HG02798 (cell line): ENCODE measurements around the gene DPEP2.
A peak's percentile ranks its signal among the peaks of the same experiment; 100 is the strongest.
"Not testable (repeated sequence)": the region's sequence is repeated elsewhere in the genome, so short reads cannot be mapped to it uniquely, and the experiment has no call there.

Experiments used
- ATAC-seq: cut with Tn5 transposase; IDR thresholded peaks from one replicate; pipeline ENCODE4 v1.9.1; 2021; ENCODE audit warnings: mild to moderate bottlenecking; ENCODE audit not compliant: unreplicated experiment, poor library complexity

DPEP2 gene

DNA sequence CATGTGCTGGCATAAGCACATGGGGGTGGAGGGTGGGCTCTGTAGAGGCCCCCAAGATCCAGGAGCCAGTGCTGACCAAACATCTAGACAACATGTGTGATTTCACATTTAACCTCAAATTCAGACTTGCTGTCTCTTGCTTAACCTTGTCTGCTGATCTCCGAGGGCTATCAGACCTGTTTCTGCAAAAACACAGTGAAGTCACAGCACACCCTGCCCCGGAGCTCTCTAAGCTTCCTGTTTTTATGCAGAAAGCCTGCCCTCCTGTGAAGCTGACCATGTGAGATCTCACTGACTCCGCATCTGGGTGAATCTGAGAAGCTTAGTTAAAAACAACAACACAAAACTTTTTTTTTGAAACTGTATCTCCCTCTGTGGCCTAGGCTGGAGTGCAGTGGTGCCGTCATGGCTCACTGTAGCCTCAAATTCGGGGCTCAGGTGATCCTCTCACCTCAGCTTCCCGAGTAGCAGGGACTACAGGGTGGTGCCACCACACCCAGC, 6.6 kb upstream of the DPEP2 start:
- no peak for ATAC-seq

- no peak for ATAC-seq
Observed at GRCh38 chr16:68005211-68005610, 5.9 kb upstream of the DPEP2 start.

GRCh38 chr16:68003031-68003430, 3.7 kb upstream of the DPEP2 start:
- ATAC-seq: no peak

DNA sequence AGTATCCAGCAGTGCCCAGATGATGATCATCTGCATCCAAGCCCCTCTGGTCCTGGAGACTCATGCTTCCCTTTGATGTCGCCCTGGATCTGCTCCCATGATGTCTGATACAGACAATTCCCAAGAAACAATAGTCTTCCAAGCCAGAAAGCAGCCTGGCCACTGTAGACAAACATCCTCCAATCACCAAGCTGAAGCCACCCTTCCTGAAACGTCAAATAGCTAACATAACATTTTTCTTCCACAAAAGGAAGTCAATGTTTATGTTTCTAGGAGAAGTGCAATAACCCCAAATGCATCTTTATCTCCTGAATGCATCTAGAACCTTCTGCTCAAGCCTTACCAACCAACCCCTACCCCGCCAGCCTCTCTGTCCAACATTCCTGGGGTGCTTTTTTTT, 1.2 kb upstream of the DPEP2 start:
- no peak for ATAC-seq

DNA sequence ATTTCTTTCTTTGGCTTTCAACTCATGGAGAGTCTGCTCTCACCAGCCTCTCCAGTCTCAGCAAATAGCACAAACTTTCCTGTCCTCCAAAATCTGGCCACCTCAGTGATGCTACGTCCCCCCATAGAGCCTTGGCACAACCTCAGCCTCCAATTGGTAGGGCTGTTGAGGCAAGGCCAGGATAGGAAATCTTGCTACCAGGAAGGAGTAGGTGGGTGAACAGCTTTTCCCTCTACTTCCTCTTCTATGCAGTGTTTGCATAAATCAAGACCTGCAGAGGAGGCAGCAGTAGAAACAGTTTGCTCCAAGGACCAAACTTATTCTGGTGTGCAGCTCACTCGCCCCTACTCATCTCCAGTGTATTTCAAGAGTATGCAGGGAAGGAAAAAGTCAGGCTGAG, 701 bp upstream of the DPEP2 start:
- ATAC-seq: no peak

DNA sequence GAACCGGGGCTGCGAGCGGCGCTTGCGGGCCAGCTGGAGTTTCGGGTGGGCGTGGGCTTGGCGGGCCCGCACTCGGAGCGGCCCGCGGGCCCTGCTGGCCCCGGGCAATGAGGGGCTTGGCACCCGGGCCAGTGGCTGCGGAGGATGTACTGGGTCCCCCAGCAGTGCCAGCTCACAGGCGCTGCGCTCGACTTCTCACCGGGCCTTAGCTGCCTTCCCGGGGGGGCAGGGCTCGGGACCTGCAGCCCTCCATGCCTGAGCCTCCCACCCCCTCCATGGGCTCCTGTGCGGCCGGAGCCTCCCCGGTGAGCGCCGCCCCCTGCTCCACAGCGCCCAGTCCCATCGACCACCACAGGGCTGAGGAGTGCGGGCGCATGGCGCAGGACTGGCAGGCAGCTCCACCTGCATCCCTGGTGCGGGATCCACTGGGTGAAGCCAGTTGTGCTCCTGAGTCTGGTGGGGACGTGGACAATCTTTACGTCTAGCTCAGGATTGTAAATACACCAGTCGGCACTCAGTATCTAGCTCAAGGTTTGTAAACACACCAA, 979 bp downstream of the DPEP2 start:
- not testable (repeated sequence) for ATAC-seq

- no peak for ATAC-seq
Observed at GRCh38 chr16:67996666-67997065, 2.6 kb downstream of the DPEP2 start.

DNA sequence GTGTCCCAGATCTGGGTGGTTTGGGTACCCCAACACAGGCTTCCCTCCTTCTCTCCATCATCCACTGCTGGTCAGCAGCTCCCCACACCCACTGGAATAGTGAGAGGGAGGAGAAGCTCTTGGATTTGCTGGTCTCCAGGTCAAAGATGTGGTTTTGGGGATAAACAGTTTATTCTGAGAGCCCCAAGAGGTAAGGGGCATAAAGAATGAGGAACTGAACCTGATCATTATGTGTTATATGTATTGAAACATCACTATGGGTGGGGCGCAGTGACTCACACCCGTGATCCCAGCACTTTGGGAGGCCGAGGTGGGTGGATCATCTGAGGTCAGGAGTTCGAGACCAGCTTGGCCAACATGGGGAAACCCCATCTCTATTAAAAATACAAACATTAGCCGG, 3.9 kb downstream of the DPEP2 start:
- ATAC-seq: no peak

DNA sequence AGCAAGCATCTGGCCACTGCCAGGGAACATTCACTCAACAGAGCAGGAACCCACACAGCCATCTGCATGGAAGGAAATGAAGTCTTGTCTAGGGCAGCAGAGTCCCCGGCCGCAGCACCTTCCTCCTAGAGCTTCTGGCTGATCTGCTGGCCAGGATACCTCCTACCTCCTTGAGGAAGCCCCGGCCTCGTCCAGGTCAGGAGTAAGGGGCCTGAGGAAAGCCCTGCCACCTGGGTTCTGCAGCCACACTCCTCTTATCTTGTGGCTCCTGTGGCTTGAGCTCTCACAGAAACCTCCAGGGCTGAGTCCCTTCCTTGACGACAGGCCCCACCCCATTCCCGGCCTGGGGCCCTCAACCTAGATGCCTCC, 5.3 kb downstream of the DPEP2 start:
- ATAC-seq: not testable (repeated sequence)

DNA sequence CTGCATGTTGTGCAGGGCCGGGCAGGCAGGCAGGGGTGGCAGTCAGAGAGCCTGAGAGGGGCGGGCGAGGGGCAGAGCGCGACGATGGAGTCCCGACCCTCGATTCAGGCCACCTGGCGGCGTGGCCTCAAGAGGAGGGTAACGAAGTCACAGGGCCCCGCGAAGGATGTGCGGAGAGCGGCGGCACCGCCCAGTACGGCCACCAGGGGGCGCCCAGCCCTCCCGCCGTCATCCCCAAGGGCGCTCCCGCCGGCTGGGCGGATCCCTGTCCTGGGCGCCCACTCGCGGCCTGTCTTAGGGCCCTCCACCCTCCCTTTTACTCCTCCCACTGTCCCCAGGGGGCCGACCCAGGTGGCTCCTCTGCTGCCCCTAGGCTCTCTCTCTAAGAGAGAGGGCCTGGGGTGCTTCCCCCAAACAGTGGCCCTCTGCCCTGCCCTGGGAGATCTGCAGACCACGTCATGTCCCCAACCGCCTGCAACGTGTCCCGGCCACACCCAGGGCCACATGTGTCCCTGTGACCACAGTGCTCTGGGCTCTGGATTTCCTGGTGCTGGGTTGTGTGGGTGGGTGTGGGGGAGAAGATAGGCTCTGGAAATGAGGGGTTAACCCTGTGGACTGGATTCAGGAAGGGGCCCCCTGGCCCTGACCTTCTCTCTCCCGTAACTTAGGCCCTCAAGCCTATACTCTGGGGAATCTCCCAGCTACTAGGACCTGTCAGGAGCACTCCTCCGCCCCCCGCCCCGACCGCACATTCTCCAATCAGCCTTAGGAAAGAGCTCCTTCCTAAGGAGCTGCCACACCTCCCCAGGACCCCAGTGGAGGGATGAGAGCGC, 5.9 kb downstream of the DPEP2 start:
- peak; percentile 88 for ATAC-seq

DNA sequence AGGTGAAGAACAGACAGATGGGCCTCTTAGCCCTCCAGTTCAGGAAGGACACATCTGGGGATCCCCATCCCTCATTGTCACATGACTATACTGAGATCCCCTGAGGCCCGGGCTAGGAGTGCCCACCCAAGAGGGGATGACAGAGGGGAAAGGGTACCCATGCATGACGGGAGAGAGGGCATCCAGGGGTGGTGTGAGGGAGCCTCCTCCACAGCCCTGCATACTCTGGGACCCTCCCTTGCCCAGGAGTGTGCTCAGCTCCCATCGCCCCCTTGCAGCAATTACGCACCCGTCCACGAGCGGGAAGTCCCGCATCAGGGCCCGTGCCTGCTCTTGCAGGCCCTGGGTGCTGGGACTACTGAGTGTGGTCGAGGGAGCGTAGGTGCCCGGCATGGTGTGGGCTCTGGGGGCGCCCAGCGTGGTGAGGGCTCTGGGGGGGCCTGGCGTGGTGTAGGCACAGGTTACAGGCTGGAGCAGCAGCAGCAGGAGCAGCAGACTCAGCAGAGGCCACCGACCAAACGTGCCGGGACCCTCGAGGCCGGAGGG, 6.5 kb downstream of the DPEP2 start:
- no peak for ATAC-seq

GRCh38 chr16:67990018-67990386, 9.3 kb downstream of the DPEP2 start:
- no peak for ATAC-seq

DNA sequence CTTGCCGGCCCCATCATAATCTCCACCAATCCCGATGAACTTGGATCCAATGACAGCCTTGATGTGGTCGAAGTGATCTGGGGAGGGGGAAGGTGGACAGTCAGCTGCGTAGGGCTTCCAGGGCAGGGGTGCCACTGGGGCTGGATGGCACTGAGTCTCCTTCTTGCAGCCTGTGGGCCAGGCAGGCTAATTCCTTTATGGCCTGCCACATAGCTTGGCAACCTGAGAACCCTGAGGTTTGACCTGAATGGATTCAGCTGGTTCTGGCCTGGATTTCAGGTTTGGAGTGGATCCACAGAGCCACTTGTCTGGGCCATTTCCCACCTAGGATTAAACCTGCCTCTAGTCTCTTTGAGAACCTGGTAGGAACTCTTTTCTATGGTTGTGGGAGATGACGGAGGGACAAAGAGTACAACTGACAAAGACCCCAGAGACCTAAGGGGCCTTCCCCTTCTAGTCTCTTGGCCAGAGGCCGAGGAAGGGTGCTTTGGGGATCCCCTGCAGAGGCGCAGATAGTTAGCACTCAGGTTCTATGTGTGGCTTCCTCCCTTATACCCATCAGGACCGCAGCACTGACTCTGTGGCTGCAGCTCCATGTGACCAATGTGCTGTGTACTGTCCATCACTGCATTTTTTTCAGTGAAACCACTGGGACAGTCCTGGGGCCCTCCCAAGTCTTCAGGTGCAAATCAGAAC, 9.8 kb downstream of the DPEP2 start:
- ATAC-seq: no peak

DNA sequence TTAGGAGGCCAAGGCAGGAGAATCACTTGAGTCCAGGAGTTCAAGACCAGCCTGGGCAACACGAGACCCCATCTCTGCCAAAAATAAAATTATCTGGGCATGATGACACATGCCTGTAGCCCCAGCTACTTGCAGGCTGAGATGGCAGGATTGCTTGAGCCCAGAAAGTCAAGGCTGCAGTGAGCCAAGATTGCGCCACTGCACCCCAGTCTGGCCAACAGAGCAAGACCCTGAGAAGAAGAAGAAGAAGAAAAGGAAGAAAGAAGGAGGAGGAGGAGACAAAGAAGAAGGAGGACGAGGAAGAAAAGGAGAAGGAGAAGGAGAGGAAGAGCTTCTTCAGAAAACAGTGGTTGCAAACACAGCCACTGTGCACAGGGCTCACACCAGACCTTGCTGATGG, 10.6 kb downstream of the DPEP2 start:
- no peak for ATAC-seq

DNA sequence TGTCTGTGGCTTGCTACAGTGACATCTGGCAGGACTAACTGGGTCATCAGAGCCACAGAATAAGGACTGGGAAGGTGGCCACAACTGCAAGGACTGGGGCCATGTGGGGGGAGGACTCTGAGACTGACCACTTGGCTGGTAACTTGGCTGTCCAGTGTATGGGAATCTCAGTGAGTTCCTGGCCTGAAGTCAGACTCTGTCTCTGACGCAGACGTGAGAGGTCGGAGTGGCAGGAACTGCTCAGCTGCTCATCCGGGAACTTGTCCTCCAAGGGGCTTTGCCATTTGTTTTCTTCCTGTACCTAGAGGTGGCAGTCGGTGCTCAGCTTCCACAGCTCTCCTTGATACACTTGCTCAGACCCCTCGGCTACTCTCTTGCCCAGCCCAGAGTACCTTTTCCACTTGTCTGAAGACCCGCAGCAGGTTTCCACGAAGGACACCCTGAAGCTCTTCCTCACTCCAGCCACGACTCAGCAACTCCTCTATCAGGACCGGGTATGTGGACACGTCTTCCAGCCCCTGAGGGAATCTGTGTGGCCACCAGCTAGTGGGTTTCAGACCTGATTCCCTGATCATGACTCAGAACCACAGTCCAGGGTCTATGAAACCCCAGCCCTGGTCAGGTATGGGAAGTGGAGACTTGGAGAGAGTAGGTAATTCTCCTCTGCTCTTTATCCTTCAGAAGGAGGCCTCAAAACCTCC, 11.7 kb downstream of the DPEP2 start:
- ATAC-seq: no peak

DNA sequence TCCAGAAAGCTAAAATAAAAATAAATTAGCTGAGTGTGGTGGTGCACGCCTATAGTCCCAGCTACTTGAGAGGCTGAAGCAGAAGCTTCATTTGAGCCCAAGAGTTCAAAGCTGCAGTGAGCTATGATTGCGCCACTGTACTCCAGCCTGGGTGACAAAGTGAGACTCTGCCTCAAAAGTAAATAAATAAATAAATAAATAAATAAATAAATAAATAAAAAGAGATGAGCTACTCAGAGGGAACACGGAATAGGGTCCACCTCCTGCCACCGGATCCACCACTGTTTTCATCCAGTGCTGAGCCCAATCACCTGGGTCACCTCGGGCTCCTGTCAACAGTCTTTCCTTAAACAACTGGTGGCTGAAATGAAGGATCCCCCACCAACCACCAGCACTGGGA, 12.3 kb downstream of the DPEP2 start:
- no peak for ATAC-seq

- ATAC-seq: no peak
Observed at GRCh38 chr16:67982011-67982696, 17.1 kb downstream of the DPEP2 start.

GRCh38 chr16:67979955-67980678, 19.2 kb downstream of the DPEP2 start, which contains the start of gene DPEP3:
TSS of gene DPEP3 (minus strand) at chr16:67980499. CDS start at chr16:67980380, 119 bp downstream.
- ATAC-seq: no peak

GRCh38 chr16:67977469-67978227, 21.6 kb downstream of the DPEP2 start:
- ATAC-seq: no peak
